ENCODE results near the gene ITK.

The ITK gene

GRCh38 chr5:157273131-157273556, 92.5 kb downstream of the ITK start:
- FAIRE-seq (no peak), DNase-seq (ENCODE audit: insufficient read length, low spot score) (no peak)

- DNase-seq (ENCODE audit: insufficient read length, low spot score) (no peak), FAIRE-seq (no peak)
Measured at GRCh38 chr5:157275403-157275802, 94.8 kb downstream of the ITK start.

GRCh38 chr5:157278319-157279037, 97.8 kb downstream of the ITK start:
- FAIRE-seq: no peak
- DNase-seq (ENCODE audit: insufficient read length, low spot score): no peak

GRCh38 chr5:157279605-157280239, 99.1 kb downstream of the ITK start:
- no peak for DNase-seq (ENCODE audit: insufficient read length, low spot score)
- FAIRE-seq: no peak

- FAIRE-seq: no peak
- no peak for DNase-seq (ENCODE audit: insufficient read length, low spot score)
Measured at GRCh38 chr5:157280927-157281326, 100.3 kb downstream of the ITK start.

- DNase-seq (ENCODE audit: insufficient read length, low spot score) (no peak), FAIRE-seq (no peak)
Measured at GRCh38 chr5:157282150-157282549, 101.5 kb downstream of the ITK start.

- FAIRE-seq: no peak
- no peak for DNase-seq (ENCODE audit: insufficient read length, low spot score)
Measured at GRCh38 chr5:157283434-157283833, 102.8 kb downstream of the ITK start.

- FAIRE-seq (no peak), DNase-seq (ENCODE audit: insufficient read length, low spot score) (no peak)
Measured at GRCh38 chr5:157284458-157285212, 104.0 kb downstream of the ITK start.

- no peak for DNase-seq (ENCODE audit: insufficient read length, low spot score)
- no peak for FAIRE-seq
Measured at GRCh38 chr5:157285310-157286035, 104.8 kb downstream of the ITK start.

GRCh38 chr5:157286761-157287211, 106.1 kb downstream of the ITK start:
- no peak for DNase-seq (ENCODE audit: insufficient read length, low spot score)
- FAIRE-seq: no peak

- no peak for FAIRE-seq
Measured at GRCh38 chr5:157288405-157289163, 107.9 kb downstream of the ITK start.

GRCh38 chr5:157289164-157289819, 108.7 kb downstream of the ITK start:
- DNase-seq (ENCODE audit: insufficient read length, low spot score) (no peak), FAIRE-seq (no peak)

More at GRCh38 chr5:157288405-157289163, 107.9 kb downstream of the ITK start:
- no peak for DNase-seq (ENCODE audit: insufficient read length, low spot score)

GRCh38 chr5:157290156-157290980, 109.7 kb downstream of the ITK start:
- peak; percentile 43 for DNase-seq (ENCODE audit: insufficient read length, low spot score)
- FAIRE-seq: peak; percentile 63

GRCh38 chr5:157290981-157291711, 110.5 kb downstream of the ITK start:
- FAIRE-seq (no peak), DNase-seq (ENCODE audit: insufficient read length, low spot score) (no peak)

GRCh38 chr5:157292599-157292998, 112.0 kb downstream of the ITK start:
- no peak for DNase-seq (ENCODE audit: insufficient read length, low spot score)
- no peak for FAIRE-seq

GRCh38 chr5:157294407-157295091, 113.9 kb downstream of the ITK start:
- no peak for DNase-seq (ENCODE audit: insufficient read length, low spot score)
- no peak for FAIRE-seq

GRCh38 chr5:157295247-157295646, 114.6 kb downstream of the ITK start:
- FAIRE-seq (no peak), DNase-seq (ENCODE audit: insufficient read length, low spot score) (no peak)

- DNase-seq (ENCODE audit: insufficient read length, low spot score) (no peak), FAIRE-seq (no peak)
Measured at GRCh38 chr5:157300564-157300963, 119.9 kb downstream of the ITK start.

Data from HTR-8/SVneo (cell line).